ENCODE data around the gene TCERG1L. TPM values are rescaled to one million over a fixed set of nuclear protein-coding genes. Genes with fewer than 3 reads are reported as not detected.
A peak's percentile ranks its signal among the peaks of the same experiment; 100 is the strongest.

The TCERG1L gene
- total RNA-seq, 6 experiments from 2014 or later, result not detected

DNA sequence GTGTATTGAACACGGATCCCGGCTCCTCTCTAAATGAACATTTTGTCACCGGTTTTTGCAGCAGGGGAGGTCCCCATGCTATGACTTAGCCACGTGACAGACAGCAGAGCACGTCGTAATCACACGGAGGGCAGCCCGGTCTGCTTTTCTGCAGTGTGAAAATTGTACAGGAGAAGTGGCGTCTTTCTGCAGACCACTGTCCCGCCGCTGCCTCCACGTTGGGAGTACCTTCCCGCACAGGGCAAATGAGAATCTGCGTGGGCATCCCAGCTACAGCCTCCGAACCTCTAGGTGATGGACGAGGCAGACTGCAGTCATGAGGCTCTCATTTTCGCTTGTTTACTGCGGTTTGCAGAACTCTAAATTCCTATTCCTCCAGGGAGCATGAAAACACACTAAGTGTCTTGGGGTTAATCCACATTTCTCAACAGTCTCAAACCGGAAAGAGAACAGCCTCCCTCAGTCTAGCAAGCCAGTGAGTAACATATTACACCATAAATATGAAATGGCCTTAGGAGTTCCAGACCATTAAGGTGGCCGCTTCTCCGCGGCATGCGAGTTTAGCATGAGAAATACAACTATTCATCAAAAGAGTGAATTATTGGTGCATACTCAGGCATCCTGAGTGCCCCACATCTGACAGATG, 89.8 kb downstream of the TCERG1L start:
- Histone ChIP-seq H3K36me3 (no peaks in the 10 kb centered on the region), H3K4me1 (no peaks in the 10 kb centered on the region), H3K27ac (no peak overlapping the region), H3K27me3 (no peaks in the 10 kb centered on the region), H3K4me3 (no peak overlapping the region), H3K9me3 (no peaks in the 10 kb centered on the region)
- intact Hi-C loops (cut with DNase I), result no loop called here
- TF ChIP-seq, protein P1, sequence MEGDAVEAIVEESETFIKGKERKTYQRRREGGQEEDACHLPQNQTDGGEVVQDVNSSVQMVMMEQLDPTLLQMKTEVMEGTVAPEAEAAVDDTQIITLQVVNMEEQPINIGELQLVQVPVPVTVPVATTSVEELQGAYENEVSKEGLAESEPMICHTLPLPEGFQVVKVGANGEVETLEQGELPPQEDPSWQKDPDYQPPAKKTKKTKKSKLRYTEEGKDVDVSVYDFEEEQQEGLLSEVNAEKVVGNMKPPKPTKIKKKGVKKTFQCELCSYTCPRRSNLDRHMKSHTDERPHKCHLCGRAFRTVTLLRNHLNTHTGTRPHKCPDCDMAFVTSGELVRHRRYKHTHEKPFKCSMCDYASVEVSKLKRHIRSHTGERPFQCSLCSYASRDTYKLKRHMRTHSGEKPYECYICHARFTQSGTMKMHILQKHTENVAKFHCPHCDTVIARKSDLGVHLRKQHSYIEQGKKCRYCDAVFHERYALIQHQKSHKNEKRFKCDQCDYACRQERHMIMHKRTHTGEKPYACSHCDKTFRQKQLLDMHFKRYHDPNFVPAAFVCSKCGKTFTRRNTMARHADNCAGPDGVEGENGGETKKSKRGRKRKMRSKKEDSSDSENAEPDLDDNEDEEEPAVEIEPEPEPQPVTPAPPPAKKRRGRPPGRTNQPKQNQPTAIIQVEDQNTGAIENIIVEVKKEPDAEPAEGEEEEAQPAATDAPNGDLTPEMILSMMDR (IDR thresholded peaks at IDR 0.05), result no peak
- TF ChIP-seq POLR2A (IDR thresholded peaks at IDR 0.05), result no peak
- ATAC-seq, result no peak
- WGBS (ENCODE audit: insufficient coverage, low coverage, low lambda C conversion rate, missing lambda C conversion rate), result 76% methylated on average over 10 of the region's 23 CpGs
- DNase-seq, result peak in 1 of 3 donors; percentile 51

DNA sequence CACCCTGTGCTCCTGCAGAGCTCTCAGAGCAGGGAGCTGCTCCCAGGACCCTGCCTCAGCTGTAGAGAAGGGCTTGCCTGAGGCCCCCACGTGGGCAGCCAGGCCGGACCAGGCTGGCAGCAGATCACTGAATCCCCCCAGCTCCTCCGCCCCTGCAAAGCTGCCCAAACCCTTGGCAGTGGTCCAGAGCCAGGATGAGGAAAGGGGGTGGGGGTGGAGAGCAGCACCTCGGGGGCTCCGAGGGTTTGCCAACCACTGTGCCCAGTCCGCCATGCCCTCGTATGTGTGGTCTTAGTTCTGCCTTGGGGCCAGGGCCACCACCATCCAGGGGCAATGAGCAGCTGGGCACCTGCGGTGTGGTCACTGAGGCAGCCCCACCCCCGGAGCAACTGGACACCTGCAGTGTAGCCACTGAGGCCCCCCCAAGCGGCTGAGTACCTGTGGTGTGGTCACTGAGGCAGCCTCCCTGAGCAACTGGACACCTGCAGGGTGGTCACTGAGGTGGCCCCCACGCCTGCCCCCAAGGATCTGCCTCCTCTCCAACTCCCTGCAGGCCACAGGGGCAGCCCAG, 90.8 kb downstream of the TCERG1L start:
- no peak for TF ChIP-seq POLR2A (IDR thresholded peaks at IDR 0.05)
- TF ChIP-seq, protein P1 (IDR thresholded peaks at IDR 0.05), result no peak
- Histone ChIP-seq H3K9me3 (no peaks in the 10 kb centered on the region), H3K4me3 (no peak overlapping the region), H3K36me3 (no peaks in the 10 kb centered on the region), H3K27ac (no peak overlapping the region), H3K27me3 (no peaks in the 10 kb centered on the region), H3K4me1 (no peaks in the 10 kb centered on the region)
- ATAC-seq (no peak), DNase-seq (peak in 1 of 3 donors; percentile 32)
- intact Hi-C loops (cut with DNase I), result no loop called here
- no CpG with 5 or more reads among the region's 11 CpGs for WGBS (ENCODE audit: insufficient coverage, low coverage, low lambda C conversion rate, missing lambda C conversion rate)

DNA sequence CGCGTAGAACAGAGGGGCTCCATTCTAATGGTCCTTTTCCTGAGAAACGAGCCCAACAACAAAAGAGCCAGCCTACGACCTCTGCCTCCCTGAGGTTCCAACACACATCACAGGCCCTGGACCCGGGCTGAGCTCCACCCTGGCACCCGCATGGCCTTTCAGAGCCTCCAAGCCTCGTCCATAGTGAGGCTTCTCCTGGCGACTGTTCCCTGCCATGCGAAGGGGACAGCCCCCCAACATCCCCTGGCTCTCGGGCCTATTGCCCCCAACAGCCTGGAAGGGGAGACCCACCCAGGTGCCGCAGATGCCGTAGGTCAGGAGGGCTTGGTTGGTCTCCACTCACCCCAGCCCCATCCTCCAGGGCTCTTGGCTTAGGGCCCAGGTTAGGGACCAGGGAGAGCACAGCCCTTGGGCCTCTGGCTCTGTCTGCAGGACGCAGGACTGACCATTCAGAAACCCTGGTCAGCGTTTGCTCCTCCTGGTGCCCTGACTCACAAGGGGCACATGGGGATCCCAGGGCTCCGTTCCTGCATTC, 91.5 kb downstream of the TCERG1L start:
- intact Hi-C loops (cut with DNase I), result no loop called here
- Histone ChIP-seq H3K9me3 (no peaks in the 10 kb centered on the region), H3K4me3 (no peak overlapping the region), H3K36me3 (no peaks in the 10 kb centered on the region), H3K4me1 (no peaks in the 10 kb centered on the region), H3K27me3 (no peaks in the 10 kb centered on the region), H3K27ac (no peak overlapping the region)
- no peak for ATAC-seq
- peak in 1 of 3 donors; percentile 37 for DNase-seq
- TF ChIP-seq POLR2A (IDR thresholded peaks at IDR 0.05), result no peak
- TF ChIP-seq, protein P1 (IDR thresholded peaks at IDR 0.05), result no peak
- 82% methylated on average over 5 of the region's 15 CpGs for WGBS (ENCODE audit: insufficient coverage, low coverage, low lambda C conversion rate, missing lambda C conversion rate)

DNA sequence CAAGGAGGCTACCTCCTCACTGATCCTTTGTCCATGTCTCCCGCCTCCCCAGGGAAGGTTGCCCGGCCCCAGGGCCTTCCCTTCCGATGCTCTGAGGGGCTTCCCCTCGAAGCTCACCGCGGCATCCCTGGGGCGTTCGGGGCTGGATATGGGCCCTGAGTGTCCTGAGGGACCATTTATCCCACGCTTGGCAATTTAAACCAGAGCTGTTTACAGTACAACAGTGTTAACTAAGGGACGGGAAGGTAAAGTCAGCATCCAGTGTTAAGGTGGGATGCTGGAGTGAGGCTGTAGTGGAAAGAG, 92.0 kb downstream of the TCERG1L start:
- Histone ChIP-seq H3K4me3 (no peak overlapping the region), H3K9me3 (no peaks in the 10 kb centered on the region), H3K27me3 (no peaks in the 10 kb centered on the region), H3K4me1 (no peaks in the 10 kb centered on the region), H3K36me3 (no peaks in the 10 kb centered on the region), H3K27ac (no peak overlapping the region)
- intact Hi-C loops (cut with DNase I), result no loop called here
- DNase-seq, result no peak
- TF ChIP-seq, protein P1 (IDR thresholded peaks at IDR 0.05), result no peak
- TF ChIP-seq POLR2A (IDR thresholded peaks at IDR 0.05), result no peak
- no peak for ATAC-seq
- 67% methylated on average over 1 of the region's 10 CpGs for WGBS (ENCODE audit: insufficient coverage, low coverage, low lambda C conversion rate, missing lambda C conversion rate)
